Posterior vena cava (tissue), 2 donors: ENCODE results near the gene RBM48. TPM values are rescaled to one million over a fixed set of nuclear protein-coding genes. Genes with fewer than 3 reads are reported as not detected.
"Not testable (repeated sequence)": the region's sequence is repeated elsewhere in the genome, so short reads cannot be mapped to it uniquely, and the experiment has no call there.

Experiments used
- DNase-seq: peaks from one replicate; pipeline ENCODE4 v3.0.0-alpha.2; 2020; ENCODE audit warnings: low spot score
- intact Hi-C, 2 donors: fragments of 100-400 bp; cut with DNase I; formaldehyde crosslinking; loops; one replicate each; pipeline versions ENCODE4 v1.14.1 to v1.14.2; 2022 to 2023
- long read RNA-seq, 2 donors: library from polyadenylated mRNA; unstranded; transcript quantifications; one replicate each; pipeline ENCODE4 v2.0.0, GENCODE V29; 2020 to 2021
- total RNA-seq, 2 donors: library from RNA; stranded (reverse); fragmentation: NEBNext Ultra II Directional; extraction: Animal tissue kit (Norgen Biotek cat#: 25700); gene quantifications; one replicate each; pipeline ENCODE4 v1.2.1, GENCODE V29; 2021
- donor health status: DM: yes; HTN: yes; CAD: no.
- donor health status: DM: yes; HTN: yes; CAD: no.

The RBM48 gene
- 1 to 10 TPM; 7.8 to 8.7 TPM for total RNA-seq
- long read RNA-seq, donor 1, partial matches to known transcripts: 0 of 1 reads
- long read RNA-seq, donor 1, other reads (novel, unspliced or antisense): 0 of 1 reads
- long read RNA-seq, donor 2, transcript RBM48-201 (5 exons, 1,742 nt): major isoform, 26 of 32 reads
- long read RNA-seq, donor 2, partial matches to known transcripts: 2 of 32 reads
- long read RNA-seq, donor 2, other reads (novel, unspliced or antisense): 4 of 32 reads

DNA sequence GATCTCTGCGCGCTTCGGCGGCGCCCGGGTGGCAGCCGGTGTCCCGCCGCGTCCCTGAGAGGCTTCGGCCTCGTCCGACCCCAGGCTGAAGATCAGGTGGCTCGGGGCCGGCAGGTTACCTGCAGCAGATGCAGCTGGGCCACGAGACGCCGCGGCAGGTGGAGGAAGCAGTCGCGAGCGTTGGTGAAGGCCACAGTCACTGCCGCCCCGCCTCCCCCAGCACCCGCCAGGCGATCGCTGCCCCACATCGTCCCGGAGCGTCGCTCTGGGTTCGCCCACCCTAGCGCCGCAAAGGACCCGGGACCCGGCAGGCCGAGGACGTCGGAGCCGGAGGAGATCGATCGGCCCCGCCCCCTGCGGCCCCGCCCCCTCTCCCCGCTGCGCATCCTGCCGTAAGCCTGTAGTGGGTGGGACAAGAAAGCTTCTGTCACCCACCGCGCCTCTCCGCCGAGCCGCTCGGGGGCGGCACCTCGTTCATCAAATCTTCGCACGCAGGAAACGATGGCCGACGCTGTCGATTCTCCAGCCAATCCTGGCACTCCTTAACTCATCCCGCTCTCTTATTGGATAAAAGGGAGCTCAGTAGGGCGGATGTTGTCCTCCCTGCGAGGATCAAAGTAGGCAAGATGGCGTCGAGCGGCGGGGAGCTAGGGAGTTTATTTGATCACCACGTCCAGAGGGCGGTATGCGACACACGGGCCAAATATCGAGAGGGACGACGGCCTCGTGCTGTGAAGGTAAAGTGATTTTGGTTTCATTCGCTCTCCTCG, at the start of gene RBM48, which contains the start of gene PEX1:
Gene RBM48 (plus strand): TSS at position 608 of the 770 bp plus-strand sequence. CDS start 19 bp downstream, at position 627.
Gene PEX1 (minus strand): TSS at position 333 of the 770 bp plus-strand sequence. CDS start 85 bp downstream, at position 248.
- peak; percentile 99 for DNase-seq
- intact Hi-C loops: no loop called here

DNA sequence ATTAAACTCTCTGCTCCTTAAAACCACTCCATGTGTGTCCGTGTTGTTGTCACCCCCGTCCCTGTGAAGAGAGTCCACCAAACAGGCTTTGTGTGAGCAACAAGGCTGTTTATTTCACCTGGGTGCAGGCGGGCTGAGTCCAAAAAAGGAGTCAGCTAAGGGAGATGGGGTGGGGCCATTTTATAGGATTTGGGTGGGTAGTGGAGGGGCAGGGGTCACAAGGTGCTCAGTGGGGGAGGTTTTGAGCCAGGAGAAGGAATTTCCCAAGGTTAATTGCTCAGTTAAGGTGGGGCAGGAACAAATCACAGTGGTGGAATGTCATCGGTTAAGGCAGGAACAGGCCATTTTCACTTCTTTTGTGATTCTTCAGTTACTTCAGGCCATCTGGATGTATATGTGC, 49.4 kb upstream of the RBM48 start:
- DNase-seq, intact Hi-C loops: not testable (repeated sequence)

DNA sequence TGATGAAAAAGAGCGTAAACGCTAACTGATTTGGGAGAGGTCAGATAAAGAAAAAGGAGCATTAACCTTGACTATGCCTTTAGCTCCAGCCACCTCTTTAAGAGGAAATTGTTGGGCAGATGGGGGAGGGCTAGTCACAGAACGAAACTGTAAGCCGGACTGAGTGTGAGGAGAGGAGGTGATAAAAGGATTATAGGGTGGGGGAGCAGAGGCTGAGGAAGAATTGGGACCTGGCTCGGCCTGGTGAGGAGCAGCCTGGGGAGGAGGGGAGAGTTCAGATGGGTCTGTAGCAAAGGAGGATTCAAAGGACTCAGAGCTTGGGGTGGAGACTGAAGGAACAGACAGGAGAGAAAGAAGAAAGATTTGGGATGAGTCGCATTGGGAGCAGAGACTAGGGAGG, 45.0 kb upstream of the RBM48 start:
- intact Hi-C loops, DNase-seq: not testable (repeated sequence)

DNA sequence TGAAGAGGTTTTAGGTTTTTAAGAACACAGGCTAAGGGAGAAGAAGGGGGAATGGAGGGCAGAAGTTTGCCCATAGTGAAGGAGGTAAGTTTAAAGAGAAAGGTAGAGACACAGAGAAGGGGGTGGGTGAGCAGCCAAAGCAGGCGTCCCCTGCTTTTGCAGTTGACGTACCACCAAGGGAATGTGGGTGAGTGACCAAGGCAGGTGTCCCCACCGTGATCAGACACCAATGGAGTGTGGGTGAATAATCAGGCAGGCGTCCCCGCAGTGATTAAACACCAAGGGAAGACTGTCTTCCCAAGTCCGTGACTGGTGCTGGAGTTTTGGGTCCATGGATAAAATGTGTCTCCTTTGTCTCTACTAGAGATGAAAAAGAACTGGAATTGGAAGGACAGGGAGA, 44.4 kb upstream of the RBM48 start:
- intact Hi-C loops, DNase-seq: not testable (repeated sequence)

DNA sequence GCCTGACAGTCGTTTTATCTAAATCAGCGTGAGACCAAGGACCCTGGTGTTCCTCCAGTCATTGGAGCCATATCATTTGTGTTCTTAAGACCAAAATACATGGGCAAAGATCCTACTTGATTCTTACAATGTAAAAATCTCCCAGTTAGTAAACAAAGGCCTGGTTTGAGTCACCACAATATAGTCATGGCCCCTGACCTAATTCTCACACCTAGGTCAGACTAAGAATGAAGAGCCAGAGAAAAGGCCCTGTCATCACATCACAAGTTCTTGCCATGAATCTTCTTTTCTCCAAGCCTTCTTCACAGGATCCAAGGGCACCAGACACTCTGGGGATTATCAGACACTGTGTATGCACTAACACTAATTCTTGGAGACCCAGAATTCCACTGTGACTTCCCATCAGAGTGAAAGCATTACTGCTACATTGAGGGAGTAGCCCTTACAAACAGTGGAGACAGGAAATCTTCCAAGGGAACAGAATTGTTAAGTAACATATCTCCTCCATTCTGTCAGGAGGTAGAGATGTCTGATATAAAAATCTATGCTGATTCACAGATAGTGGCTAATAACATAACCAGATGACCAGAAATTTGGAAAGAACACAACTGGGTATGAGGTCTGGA, 43.2 kb upstream of the RBM48 start:
- intact Hi-C loops: no loop called here
- no peak for DNase-seq

DNA sequence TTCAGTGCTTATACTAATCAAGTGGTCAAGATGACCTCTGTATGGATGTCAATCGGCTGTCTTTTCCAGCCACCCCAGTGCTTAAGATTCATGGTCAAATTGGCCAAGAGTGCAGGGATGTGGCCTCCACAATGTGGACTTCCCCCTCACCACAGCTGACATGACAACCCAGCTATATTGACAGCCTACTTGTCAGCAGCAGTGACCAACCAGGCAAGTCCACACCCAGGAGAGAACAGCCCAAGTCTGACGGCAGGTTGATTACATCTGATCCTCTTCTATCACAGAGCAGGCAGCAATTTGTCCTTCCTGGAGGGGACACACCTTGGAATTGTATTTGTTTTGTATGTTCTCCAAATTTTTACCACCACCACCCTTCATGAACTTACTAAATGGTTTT, 42.6 kb upstream of the RBM48 start:
- intact Hi-C loops: no loop called here
- no peak for DNase-seq

DNA sequence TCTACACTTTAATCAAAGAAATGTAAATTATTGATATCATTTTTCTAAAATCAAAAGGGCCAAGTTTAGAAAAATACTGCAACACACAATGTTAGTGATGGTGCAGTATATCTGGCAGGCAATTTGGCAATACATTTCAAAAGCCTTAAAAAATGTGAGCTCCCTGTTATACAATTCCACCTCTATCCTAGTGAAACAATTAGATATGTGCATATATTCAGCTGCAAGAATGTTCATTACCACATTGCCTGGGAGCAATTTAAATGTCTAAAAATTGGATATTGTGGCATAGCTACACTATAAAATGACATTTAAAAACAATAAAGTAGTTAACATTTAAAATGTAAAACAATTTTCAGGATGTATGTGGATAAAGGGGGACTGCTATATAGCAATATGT, 40.8 kb upstream of the RBM48 start:
- intact Hi-C loops: no loop called here
- DNase-seq: no peak

DNA sequence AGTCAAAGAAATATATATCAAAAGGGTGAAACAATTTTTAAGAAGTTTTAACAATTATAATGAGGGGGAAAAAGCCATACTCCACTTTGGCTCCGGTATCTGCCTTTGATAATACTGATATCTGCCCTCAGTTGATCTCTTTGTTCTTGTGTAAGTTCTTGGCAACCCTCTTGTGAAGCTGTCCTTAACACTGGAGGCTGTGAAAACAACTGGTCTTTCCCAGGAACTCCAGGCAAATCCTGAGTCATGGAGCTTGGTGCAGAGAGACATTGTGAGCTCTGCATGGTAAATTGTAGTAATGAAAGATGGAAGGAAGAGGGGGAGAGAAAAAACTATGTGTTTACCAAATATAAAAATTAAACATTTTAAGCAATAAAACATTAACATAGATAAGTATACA, 39.0 kb upstream of the RBM48 start:
- intact Hi-C loops: no loop called here
- no peak for DNase-seq

DNA sequence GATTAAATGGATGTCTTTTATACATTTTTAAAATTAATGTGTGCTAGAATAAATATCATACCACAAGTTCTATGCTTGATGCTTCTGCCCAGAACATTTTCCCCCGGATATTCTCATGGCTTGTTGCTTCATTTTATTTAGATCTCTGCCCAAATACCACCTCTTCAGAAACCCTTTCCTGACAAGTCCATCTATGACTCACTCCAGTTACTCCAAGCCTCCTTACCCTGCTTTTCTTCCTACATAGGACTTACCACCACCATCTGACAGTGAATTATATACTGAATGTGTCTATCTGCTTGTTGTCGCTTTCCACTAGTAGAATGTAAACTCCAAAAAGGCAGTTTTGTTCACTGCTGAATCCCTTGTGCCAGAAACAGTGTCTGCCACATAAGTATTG, 31.7 kb upstream of the RBM48 start:
- intact Hi-C loops: no loop called here
- DNase-seq: no peak

DNA sequence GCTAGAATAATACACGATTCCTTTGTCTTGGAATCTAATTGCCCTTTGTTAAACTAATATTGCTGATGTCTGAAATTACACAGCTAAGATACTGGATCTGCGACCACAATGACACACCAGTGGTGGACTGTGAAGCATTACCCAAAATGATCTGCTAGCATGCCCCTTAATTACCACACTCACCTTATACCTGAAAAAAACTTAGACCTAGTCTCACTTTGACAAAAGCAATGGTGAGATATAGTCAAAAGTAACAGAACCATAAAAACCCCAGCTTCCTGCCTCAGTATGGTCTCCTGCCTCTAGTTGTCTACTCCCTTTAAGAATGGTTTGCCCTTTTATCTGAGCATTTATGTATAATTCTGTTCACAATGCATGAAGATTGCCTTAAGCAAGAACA, 30.0 kb upstream of the RBM48 start:
- DNase-seq: no peak
- intact Hi-C loops: no loop called here

DNA sequence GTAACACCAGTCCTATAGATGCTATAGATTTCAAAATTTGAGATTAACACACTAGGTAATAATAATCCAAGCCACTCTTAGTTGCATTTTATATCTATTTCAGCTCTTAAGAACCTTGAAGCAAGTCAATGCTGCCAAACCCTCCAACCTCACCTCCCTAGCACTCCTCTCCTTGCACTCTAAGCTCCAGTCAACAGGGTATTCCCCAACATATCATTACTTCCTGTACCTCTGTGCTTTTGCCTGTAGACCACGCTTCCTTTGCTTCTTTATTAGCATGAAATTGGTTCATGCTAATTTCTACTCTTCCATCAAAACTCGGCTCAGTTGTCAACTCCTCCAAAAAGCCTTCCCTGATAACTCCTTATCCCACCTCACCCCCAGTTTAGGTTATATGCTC, 24.8 kb upstream of the RBM48 start:
- no peak for DNase-seq
- intact Hi-C loops: no loop called here

DNA sequence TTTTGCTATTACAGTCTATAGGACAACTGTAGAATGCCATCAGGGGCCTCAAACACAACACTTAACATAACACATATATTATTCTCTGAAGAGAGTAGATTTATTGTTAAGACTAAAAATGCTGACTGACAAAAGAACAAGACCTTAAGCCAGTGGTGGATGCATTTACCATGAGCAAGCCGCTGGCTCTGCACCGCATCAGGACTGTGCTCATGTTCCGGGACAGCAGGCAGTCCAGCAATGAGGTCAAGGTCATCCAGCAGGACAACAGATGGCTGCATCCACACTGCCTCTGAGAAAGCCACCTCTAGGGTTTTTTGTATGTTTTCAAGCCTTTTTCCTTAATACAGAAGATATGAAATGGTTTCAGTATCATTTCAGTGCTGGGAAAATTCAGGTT, 24.0 kb upstream of the RBM48 start:
- intact Hi-C loops: no loop called here
- DNase-seq: no peak

DNA sequence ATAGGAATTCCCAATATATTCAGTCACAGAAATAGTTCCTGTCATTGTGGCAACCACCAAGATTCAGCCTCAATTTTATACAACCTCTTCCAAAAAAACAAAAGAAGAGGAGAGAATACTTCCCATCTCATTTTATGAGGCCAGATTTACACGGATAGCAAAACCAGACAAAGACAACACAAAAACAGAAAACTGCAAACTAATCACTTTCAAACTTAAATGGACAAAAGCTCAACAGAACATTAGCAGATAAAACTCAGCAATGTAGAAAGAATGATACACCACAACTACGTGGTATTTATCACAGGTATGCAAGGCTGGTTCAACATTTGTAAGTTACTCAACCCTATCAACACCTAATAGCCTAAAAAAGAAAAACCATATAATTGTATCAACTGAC, 22.2 kb upstream of the RBM48 start:
- no peak for DNase-seq
- intact Hi-C loops: no loop called here

DNA sequence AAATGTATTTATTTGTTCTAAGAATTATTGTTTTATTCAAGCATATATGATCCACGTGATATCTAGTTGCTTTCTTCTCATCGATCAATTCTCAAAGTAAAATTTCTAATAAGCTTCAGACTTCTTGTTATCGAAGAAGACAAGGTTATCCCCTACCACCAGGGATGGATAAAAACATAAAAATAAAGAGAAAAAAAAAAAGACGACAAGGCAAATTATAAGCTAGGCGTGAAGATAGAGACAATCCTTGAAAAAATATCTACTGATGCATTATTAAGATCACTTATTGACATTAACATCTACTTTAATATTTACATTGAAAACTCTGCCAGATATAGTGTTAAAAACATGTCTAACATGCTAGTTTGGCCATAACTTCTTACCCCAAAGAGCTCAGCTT, 19.6 kb upstream of the RBM48 start:
- intact Hi-C loops: no loop called here
- DNase-seq: no peak

DNA sequence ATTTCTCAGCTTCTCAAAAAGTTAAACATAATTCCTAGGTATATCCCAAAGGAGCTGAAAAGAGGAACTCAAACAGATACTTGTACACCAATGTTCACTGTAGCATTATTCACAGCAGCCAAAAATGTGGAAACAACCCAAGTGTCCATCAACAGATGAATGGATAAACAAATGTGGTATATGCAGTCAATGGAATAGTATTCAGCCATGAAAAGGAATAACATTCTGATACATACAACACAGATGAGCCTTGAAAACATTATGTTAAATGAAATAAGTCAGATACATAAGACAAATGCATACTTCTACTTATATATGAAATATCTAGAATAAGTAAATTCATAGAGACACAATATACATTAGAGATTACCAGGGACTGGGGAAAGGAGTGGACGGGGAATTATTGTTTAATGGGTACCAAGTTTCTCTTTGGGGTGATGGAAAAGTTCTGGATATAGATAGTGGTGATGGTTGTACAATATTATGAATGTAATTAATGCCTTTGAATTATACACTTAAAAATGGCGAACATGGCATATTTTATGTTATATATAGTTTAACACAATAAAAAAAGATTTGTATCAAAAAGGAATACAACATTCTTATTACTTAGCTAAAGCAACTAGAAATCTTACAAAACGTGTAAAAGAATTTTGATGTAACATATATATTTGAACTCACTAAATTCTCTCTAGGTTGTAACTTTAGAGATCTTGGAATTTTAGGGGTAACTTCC, 15.3 kb upstream of the RBM48 start:
- DNase-seq: no peak
- intact Hi-C loops: loop anchor here in 1 of 2 donors (10.0 kb wide), 1 partner anchor 419 kb away; no protein-coding TSS in a partner anchor

DNA sequence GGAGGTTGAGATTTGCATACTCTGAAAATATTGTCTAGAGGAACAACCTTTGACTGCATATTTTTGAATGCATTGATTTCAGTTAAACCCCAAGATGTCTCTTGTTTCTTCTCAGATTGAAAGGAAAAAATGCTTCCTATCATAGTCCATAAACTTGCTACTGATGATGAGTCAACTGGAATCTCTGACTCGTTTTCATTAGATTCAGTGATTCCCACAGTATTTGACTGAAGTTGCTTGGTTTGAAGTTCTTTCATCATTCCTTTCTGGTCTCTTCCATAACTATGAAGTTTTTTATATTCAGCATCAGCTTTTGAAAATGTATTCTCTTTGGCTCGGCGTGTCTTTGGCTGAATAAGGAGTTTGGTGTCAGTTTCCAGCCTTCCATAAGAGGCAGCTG, 11.0 kb upstream of the RBM48 start:
- DNase-seq: no peak
- intact Hi-C loops: loop anchor here in 1 of 2 donors (10.0 kb wide), 1 partner anchor 423 kb away; no protein-coding TSS in a partner anchor

DNA sequence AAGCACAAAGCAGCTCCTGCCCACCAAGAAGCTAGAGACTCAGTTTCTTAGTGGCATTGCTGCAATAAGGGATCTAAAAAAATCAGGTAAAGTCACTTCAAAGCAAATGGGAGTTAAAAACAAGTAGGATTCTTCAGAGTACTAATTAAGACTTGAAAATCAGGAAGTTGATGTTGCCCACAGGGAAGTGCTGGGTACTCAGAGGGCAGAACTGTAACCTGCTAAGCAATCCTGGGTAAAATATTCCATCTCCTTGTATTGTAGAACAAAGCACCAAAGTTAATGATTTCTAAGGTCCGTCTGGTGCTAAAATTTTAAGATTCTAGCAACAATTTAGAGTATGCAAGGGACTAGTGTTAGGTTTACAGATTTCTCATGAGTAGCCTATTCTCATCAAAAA, 8.6 kb upstream of the RBM48 start:
- no peak for DNase-seq
- intact Hi-C loops: no loop called here

DNA sequence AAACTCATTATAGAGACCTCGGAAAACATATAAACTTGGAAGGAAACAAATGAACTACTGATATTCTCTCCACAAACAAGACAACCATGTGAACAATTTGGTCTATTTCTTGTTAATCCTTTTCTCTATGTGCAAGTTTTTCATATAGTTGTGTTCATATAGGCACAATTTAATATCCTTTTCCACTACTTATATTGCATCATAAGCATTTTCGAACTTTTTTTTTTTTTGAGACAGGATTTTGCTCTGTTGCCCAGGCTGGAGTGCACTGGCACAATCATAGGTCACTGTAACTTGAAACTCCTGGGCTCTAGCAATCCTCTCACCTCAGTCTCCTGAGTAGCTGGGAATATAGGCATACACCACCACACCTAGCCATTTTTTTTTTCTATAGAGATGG, 5.5 kb upstream of the RBM48 start:
- intact Hi-C loops: no loop called here
- no peak for DNase-seq

DNA sequence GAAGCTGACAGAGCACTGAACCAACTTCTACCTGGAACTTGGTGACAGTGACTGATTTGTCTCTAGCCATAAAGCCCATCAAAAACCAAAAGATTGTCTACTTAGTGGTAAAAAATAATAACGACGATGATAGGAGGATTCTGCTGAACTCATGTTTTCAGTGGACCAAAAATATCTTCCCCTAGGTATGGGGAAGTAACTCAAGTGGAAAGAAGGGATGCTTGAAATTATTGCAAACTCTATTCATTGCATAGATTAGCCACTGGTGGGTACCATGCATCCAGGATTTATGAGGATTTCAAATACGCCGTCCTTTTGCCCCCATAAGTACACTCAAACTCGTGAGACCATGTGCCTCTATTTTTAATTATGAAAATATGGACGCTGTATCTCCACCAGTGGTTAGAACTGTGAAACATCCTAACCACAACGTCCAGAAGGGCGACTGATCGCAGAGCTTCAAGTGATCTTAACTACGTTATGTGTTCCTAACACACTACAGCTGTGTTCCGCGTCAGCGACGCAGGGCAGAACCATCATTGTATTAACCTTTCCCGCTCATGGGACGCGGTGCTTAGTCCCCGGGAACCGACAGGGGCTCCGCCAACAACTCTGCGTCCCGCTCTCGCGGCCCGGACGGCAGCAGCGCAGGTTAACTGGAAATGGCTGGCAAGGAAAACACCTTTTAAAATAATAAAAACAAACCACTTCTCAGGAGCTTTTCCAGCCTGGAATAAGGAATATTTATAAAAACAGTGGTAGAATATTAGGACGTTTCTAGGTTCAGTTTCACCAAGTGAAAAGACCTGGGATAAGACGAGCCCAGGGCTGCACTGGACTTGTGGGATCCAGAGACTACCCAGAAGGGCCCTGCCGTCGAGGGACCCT, 1.1 kb upstream of the RBM48 start:
- peak; percentile 87 for DNase-seq
- intact Hi-C loops: no loop called here
